Right lobe of liver (tissue), 4 donors: Measurements from ENCODE around the gene BCKDHB.

Source experiments
- POLR2A ChIP-seq: fragments of 450-650 bp; IDR thresholded peaks from one replicate; pipeline ENCODE4 v1.6.1; 2017; ENCODE audit warnings: antibody characterized with exemption, mild to moderate bottlenecking
- TF ChIP-seq, protein P1 (sequence below), 4 donors: fragments of 200-600 bp in 3 of 4; fragments of 450-650 bp in 1 of 4; IDR thresholded peaks; one replicate each; pipeline versions ENCODE4 v1.5.1 to v1.8.0; 2016 to 2022; ENCODE audit warnings: antibody characterized with exemption in 4 of 4, mild to moderate bottlenecking in 2 of 4
- donor health status: DM: no; HTN: no; CAD: no.
- donor health status: DM: no; HTN: no; CAD: no.
- donor health status: DM: no; HTN: yes; CAD: no.

DNA sequence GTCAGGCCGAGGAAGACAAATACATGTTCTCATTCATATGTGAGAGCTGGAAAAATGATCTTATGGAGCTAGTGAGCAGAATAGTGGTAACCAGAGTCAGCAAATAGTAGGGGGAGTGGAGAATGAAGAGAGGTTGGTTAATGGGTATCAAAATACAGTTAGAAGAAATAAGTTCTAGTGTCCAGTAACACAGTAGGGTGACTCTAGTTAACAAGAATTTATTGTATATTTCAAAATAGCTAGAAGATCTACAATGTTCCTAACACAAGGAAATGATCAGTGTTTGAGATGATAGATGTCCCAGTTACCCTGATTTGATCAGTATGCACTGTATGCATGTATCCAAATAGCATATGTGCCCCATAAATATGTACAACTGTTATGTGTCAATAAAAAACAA, 128.4 kb downstream of the BCKDHB start:
- TF ChIP-seq POLR2A: no peak
- TF ChIP-seq, protein P1, sequence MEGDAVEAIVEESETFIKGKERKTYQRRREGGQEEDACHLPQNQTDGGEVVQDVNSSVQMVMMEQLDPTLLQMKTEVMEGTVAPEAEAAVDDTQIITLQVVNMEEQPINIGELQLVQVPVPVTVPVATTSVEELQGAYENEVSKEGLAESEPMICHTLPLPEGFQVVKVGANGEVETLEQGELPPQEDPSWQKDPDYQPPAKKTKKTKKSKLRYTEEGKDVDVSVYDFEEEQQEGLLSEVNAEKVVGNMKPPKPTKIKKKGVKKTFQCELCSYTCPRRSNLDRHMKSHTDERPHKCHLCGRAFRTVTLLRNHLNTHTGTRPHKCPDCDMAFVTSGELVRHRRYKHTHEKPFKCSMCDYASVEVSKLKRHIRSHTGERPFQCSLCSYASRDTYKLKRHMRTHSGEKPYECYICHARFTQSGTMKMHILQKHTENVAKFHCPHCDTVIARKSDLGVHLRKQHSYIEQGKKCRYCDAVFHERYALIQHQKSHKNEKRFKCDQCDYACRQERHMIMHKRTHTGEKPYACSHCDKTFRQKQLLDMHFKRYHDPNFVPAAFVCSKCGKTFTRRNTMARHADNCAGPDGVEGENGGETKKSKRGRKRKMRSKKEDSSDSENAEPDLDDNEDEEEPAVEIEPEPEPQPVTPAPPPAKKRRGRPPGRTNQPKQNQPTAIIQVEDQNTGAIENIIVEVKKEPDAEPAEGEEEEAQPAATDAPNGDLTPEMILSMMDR (IDR thresholded peaks at IDR 0.05): no peak
